GM12865 (cell line): ENCODE measurements around the gene WARS2.

Experiments used
- DNase-seq: peaks from one replicate; pipeline ENCODE4 v3.0.0; 2010; ENCODE audit warnings: low read depth
- H3K4me3 ChIP-seq: 2 replicates; pipeline ENCODE4 v1.5.1; 2011; ENCODE audit warnings: mild to moderate bottlenecking, low read depth, low read length, control low read depth
- TF ChIP-seq, protein P1 (sequence below): IDR thresholded peaks from 2 replicates; pipeline ENCODE4 v1.5.1; 2011; ENCODE audit warnings: low read length, control low read depth, low read depth, inconsistent platforms; ENCODE audit not compliant: insufficient read depth; ENCODE audit errors: missing control alignments

WARS2 gene

DNA sequence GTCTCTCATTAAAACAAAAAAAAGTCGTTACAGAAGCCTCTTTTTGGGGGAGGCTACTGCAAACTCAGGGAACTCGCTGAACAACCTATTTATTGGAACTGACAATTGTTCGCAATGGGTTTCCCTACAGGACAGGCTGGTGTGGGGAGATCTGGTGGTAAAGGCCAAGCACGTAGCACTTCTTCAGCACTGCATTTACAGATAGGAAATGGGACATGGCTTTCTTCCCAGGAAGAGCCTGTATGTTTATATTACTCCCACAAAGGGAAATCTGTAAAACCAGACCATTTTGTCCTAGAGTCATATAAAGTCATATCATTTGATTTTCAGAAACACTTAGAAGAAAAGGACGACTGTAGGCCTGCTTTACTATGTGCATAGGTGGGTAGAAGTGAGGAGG, 113.5 kb downstream of the WARS2 start:
- no peak for DNase-seq
- TF ChIP-seq, protein P1, sequence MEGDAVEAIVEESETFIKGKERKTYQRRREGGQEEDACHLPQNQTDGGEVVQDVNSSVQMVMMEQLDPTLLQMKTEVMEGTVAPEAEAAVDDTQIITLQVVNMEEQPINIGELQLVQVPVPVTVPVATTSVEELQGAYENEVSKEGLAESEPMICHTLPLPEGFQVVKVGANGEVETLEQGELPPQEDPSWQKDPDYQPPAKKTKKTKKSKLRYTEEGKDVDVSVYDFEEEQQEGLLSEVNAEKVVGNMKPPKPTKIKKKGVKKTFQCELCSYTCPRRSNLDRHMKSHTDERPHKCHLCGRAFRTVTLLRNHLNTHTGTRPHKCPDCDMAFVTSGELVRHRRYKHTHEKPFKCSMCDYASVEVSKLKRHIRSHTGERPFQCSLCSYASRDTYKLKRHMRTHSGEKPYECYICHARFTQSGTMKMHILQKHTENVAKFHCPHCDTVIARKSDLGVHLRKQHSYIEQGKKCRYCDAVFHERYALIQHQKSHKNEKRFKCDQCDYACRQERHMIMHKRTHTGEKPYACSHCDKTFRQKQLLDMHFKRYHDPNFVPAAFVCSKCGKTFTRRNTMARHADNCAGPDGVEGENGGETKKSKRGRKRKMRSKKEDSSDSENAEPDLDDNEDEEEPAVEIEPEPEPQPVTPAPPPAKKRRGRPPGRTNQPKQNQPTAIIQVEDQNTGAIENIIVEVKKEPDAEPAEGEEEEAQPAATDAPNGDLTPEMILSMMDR = no peak
- H3K4me3 ChIP-seq = no peak overlapping the region

- DNase-seq = no peak
- TF ChIP-seq, protein P1 = no peak
- H3K4me3 ChIP-seq = no peak overlapping the region
These were observed 124.9 kb downstream of the WARS2 start for GRCh38 chr1:119015547-119015946.

GRCh38 chr1:119012383-119012782, 128.1 kb downstream of the WARS2 start:
- no peak for DNase-seq
- TF ChIP-seq, protein P1 = no peak
- H3K4me3 ChIP-seq = no peak overlapping the region

DNA sequence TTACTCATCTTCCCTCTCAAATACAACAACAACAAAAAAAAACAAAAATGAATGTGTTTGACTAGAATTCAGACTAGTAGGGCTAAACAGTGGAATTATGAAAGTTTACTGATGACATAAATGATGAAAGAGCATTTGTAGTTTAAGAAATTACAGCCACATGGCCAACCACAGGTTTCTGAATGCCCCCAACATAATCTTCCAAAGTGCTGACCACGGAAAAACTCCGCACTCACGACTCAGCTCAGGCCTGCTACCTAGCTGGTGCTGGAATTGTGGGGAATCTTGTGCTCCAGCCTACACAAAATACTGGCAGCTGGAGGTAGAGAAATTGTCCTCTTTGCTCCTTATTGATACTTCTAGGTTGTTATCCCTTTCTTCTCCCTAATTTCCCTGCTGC, 128.7 kb downstream of the WARS2 start:
- TF ChIP-seq, protein P1 = no peak
- no peak for DNase-seq
- H3K4me3 ChIP-seq = no peak overlapping the region

DNA sequence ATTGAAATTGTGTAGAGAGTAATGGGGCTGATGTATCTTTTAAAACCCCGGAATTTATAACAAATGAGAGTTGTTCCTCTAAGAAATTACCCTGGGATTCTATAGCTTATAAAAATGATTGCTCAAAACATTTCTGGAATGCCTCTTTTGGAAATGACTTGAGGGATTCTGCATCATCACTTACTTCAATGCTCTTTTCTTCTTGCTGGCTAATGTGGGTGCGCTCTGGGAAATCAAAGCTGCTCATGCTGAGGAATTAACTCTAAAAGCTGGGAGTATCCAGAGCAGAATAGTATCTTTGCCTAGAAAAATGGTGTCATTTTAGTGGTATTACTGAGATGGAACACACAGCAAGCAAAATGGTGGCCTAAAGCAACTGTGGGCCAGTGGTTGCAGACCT, 129.3 kb downstream of the WARS2 start:
- TF ChIP-seq, protein P1 = no peak
- DNase-seq = no peak
- H3K4me3 ChIP-seq = no peak overlapping the region

GRCh38 chr1:119010201-119010600, 130.3 kb downstream of the WARS2 start:
- DNase-seq = no peak
- TF ChIP-seq, protein P1 = no peak
- H3K4me3 ChIP-seq = no peak overlapping the region

GRCh38 chr1:119009312-119009655, 131.2 kb downstream of the WARS2 start:
- TF ChIP-seq, protein P1 = no peak
- H3K4me3 ChIP-seq = no peak overlapping the region
- no peak for DNase-seq
